ENCODE results near the gene CREBZF. TPM values are rescaled to one million over a fixed set of nuclear protein-coding genes. Genes with fewer than 3 reads are reported as not detected.
"Not testable (repeated sequence)": the region's sequence is repeated elsewhere in the genome, so short reads cannot be mapped to it uniquely, and the experiment has no call there.

The CREBZF gene
- total RNA-seq, 1 donor from 2014 or later = 31.0 TPM

GRCh38 chr11:85661972-85662664, 2.8 kb downstream of the CREBZF start:
- H3K36me3 Mint-ChIP-seq (ENCODE audit: low read depth, unreplicated experiment) = peaks cover 8% of the 10 kb centered on the region
- Histone ChIP-seq H4K20me1 (ENCODE audit: insufficient read depth, low read length) (peaks cover 62% of the 10 kb centered on the region), H3K79me2 (ENCODE audit: insufficient read depth, low read length) (peaks cover 78% of the 10 kb centered on the region), H3K4me3 (ENCODE audit: insufficient read depth, low read depth, low read length) (peak overlapping the region; percentile 95), H3K9ac (ENCODE audit: low read length) (peak overlapping the region; percentile 97), H2AFZ (ENCODE audit: low read depth, low read length) (no peak overlapping the region), H3K9me3 (ENCODE audit: insufficient read depth, low read depth, low read length) (no peaks in the 10 kb centered on the region), H3K4me1 (ENCODE audit: insufficient read depth, low read length) (peaks cover 20% of the 10 kb centered on the region), H3K27me3 (ENCODE audit: insufficient read depth, low read length) (no peaks in the 10 kb centered on the region), H3K27ac (ENCODE audit: low read depth, low read length) (no peak overlapping the region), H3K4me2 (ENCODE audit: low read length) (peak overlapping the region; percentile 98), H3K36me3 (ENCODE audit: insufficient read depth, low read length) (peaks cover 22% of the 10 kb centered on the region)
- H3K27me3 Mint-ChIP-seq (ENCODE audit: low read depth, unreplicated experiment) = no peaks in the 10 kb centered on the region
- peak overlapping the region; percentile 99 for H3K4me3 Mint-ChIP-seq (ENCODE audit: unreplicated experiment)
- H3K27ac Mint-ChIP-seq (ENCODE audit: unreplicated experiment) = no peak overlapping the region
- peaks cover 25% of the 10 kb centered on the region for H3K4me1 Mint-ChIP-seq (ENCODE audit: low read depth, unreplicated experiment)
- FAIRE-seq (no peak), DNase-seq (ENCODE audit: low read depth) (no peak)
- TF ChIP-seq EZH2 (IDR thresholded peaks at IDR 0.05; ENCODE audit: insufficient read depth, low read length) = no peak
- no peak for TF ChIP-seq CTCF (IDR thresholded peaks at IDR 0.05; ENCODE audit: insufficient read depth, low read depth, low read length)
- H3K9me3 Mint-ChIP-seq (ENCODE audit: unreplicated experiment) = no peaks in the 10 kb centered on the region

DNA sequence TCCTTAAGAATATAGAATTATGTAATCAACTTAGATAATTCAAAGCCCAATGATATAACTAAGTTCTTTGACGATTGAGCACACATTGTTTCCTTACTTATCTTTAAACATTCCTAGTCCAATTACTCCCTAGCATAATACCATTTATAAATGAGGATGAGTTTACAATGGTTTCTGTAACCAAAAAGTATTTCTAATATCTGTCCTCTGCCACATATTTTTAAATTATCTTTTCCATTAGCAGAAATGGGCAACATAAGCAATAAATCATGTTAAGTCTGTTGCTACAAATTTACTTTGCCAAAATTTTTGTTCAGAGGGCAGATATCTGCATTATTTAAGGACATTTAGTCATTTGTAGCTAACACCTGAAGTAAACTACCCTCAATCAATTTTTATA, 6.7 kb downstream of the CREBZF start:
- Histone ChIP-seq H3K4me3 (ENCODE audit: insufficient read depth, low read depth, low read length) (no peak overlapping the region), H3K4me2 (ENCODE audit: low read length) (no peak overlapping the region), H3K27ac (ENCODE audit: low read depth, low read length) (no peak overlapping the region), H3K27me3 (ENCODE audit: insufficient read depth, low read length) (no peaks in the 10 kb centered on the region), H3K9ac (ENCODE audit: low read length) (no peak overlapping the region), H3K79me2 (ENCODE audit: insufficient read depth, low read length) (peaks cover 73% of the 10 kb centered on the region), H3K4me1 (ENCODE audit: insufficient read depth, low read length) (peaks cover 13% of the 10 kb centered on the region), H4K20me1 (ENCODE audit: insufficient read depth, low read length) (peaks cover 60% of the 10 kb centered on the region), H3K9me3 (ENCODE audit: insufficient read depth, low read depth, low read length) (no peaks in the 10 kb centered on the region), H2AFZ (ENCODE audit: low read depth, low read length) (no peak overlapping the region), H3K36me3 (ENCODE audit: insufficient read depth, low read length) (peaks cover 48% of the 10 kb centered on the region)
- Mint-ChIP-seq H3K27me3 (ENCODE audit: low read depth, unreplicated experiment) (no peaks in the 10 kb centered on the region), H3K36me3 (ENCODE audit: low read depth, unreplicated experiment) (peaks cover 10% of the 10 kb centered on the region), H3K27ac (ENCODE audit: unreplicated experiment) (no peak overlapping the region), H3K4me1 (ENCODE audit: low read depth, unreplicated experiment) (peaks cover 25% of the 10 kb centered on the region), H3K4me3 (ENCODE audit: unreplicated experiment) (no peak overlapping the region), H3K9me3 (ENCODE audit: unreplicated experiment) (no peaks in the 10 kb centered on the region)
- no peak for TF ChIP-seq CTCF (IDR thresholded peaks at IDR 0.05; ENCODE audit: insufficient read depth, low read depth, low read length)
- TF ChIP-seq EZH2 (IDR thresholded peaks at IDR 0.05; ENCODE audit: insufficient read depth, low read length) = no peak
- FAIRE-seq (no peak), DNase-seq (ENCODE audit: low read depth) (no peak)

DNA sequence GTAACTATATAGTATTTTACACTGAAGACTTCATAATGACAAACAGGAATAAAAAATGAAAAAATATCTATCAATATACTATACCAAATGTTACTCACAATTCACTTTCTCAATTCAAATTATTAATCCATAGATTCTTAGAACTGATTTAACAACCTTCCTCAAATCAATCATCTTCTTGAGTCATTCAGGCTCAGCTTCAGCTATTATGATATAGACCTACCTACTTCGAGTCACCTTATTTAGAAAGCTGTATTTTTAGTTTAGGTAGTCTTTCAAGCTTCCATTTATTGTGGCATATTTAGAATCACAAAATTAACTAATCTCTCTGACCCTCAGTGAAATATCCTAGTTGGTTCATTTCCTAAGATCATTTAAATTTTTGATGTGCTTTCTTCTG, 8.2 kb downstream of the CREBZF start:
- Histone ChIP-seq H3K36me3 (ENCODE audit: insufficient read depth, low read length) (peaks cover 48% of the 10 kb centered on the region), H3K79me2 (ENCODE audit: insufficient read depth, low read length) (peaks cover 59% of the 10 kb centered on the region), H3K27ac (ENCODE audit: low read depth, low read length) (no peak overlapping the region), H3K9me3 (ENCODE audit: insufficient read depth, low read depth, low read length) (no peaks in the 10 kb centered on the region), H3K9ac (ENCODE audit: low read length) (no peak overlapping the region), H4K20me1 (ENCODE audit: insufficient read depth, low read length) (peaks cover 46% of the 10 kb centered on the region), H2AFZ (ENCODE audit: low read depth, low read length) (no peak overlapping the region), H3K4me1 (ENCODE audit: insufficient read depth, low read length) (peaks cover 13% of the 10 kb centered on the region), H3K4me3 (ENCODE audit: insufficient read depth, low read depth, low read length) (no peak overlapping the region), H3K27me3 (ENCODE audit: insufficient read depth, low read length) (no peaks in the 10 kb centered on the region), H3K4me2 (ENCODE audit: low read length) (no peak overlapping the region)
- no peak for DNase-seq (ENCODE audit: low read depth)
- Mint-ChIP-seq H3K36me3 (ENCODE audit: low read depth, unreplicated experiment) (peaks cover 9% of the 10 kb centered on the region), H3K27me3 (ENCODE audit: low read depth, unreplicated experiment) (no peaks in the 10 kb centered on the region), H3K9me3 (ENCODE audit: unreplicated experiment) (no peaks in the 10 kb centered on the region), H3K4me3 (ENCODE audit: unreplicated experiment) (peak overlapping the region; percentile 12), H3K27ac (ENCODE audit: unreplicated experiment) (no peak overlapping the region), H3K4me1 (ENCODE audit: low read depth, unreplicated experiment) (peaks cover 26% of the 10 kb centered on the region)
- FAIRE-seq = no peak
- no peak for TF ChIP-seq CTCF (IDR thresholded peaks at IDR 0.05; ENCODE audit: insufficient read depth, low read depth, low read length)
- no peak for TF ChIP-seq EZH2 (IDR thresholded peaks at IDR 0.05; ENCODE audit: insufficient read depth, low read length)

GRCh38 chr11:85654343-85654742, 10.6 kb downstream of the CREBZF start:
- H3K4me1 Mint-ChIP-seq (ENCODE audit: low read depth, unreplicated experiment); H3K27me3 ChIP-seq (ENCODE audit: insufficient read depth, low read length); H3K27me3 Mint-ChIP-seq (ENCODE audit: low read depth, unreplicated experiment); DNase-seq (ENCODE audit: low read depth); H3K4me1 ChIP-seq (ENCODE audit: insufficient read depth, low read length); H3K9ac ChIP-seq (ENCODE audit: low read length); H3K4me3 ChIP-seq (ENCODE audit: insufficient read depth, low read depth, low read length); H3K4me3 Mint-ChIP-seq (ENCODE audit: unreplicated experiment); H3K27ac Mint-ChIP-seq (ENCODE audit: unreplicated experiment); FAIRE-seq; H3K36me3 Mint-ChIP-seq (ENCODE audit: low read depth, unreplicated experiment); H3K9me3 ChIP-seq (ENCODE audit: insufficient read depth, low read depth, low read length); H3K9me3 Mint-ChIP-seq (ENCODE audit: unreplicated experiment); H3K27ac ChIP-seq (ENCODE audit: low read depth, low read length); H2AFZ ChIP-seq (ENCODE audit: low read depth, low read length); H3K4me2 ChIP-seq (ENCODE audit: low read length): not testable (repeated sequence)
- H3K79me2 ChIP-seq (ENCODE audit: insufficient read depth, low read length) = peaks cover 44% of the 10 kb centered on the region
- peaks cover 24% of the 10 kb centered on the region for H4K20me1 ChIP-seq (ENCODE audit: insufficient read depth, low read length)
- H3K36me3 ChIP-seq (ENCODE audit: insufficient read depth, low read length) = peaks cover 44% of the 10 kb centered on the region
